Measurements from ENCODE around the gene RAB5B.

DNA sequence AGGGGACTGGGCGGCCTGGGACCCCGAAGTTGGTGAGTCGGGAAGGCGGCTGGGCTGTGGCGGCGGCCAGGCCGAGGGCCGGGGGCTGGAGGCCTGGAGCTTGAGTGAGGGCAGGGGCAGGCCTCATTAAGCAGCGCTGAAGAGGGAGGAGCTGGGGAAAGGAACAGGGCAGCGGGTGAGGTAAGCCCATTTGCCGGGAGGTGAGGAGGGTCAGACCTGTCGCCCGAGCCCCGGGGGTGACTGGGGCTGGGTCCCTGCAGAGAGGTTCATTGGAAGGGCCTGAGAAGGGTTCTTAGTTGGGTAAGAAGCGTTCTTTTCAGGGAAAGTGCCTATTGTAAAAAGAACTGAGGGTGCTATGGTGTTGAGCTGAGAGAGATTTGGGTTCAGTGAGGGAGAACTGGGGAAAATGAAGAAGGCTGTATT lies 441 bp downstream of the RAB5B start:
- TF ChIP-seq, protein P1, sequence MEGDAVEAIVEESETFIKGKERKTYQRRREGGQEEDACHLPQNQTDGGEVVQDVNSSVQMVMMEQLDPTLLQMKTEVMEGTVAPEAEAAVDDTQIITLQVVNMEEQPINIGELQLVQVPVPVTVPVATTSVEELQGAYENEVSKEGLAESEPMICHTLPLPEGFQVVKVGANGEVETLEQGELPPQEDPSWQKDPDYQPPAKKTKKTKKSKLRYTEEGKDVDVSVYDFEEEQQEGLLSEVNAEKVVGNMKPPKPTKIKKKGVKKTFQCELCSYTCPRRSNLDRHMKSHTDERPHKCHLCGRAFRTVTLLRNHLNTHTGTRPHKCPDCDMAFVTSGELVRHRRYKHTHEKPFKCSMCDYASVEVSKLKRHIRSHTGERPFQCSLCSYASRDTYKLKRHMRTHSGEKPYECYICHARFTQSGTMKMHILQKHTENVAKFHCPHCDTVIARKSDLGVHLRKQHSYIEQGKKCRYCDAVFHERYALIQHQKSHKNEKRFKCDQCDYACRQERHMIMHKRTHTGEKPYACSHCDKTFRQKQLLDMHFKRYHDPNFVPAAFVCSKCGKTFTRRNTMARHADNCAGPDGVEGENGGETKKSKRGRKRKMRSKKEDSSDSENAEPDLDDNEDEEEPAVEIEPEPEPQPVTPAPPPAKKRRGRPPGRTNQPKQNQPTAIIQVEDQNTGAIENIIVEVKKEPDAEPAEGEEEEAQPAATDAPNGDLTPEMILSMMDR (IDR thresholded peaks at IDR 0.05): no peak
- no peak for TF ChIP-seq POLR2A (IDR thresholded peaks at IDR 0.05)

Measured in ovary (tissue), 3 donors.